Heart left ventricle (tissue), 16 donors: ENCODE data around the gene SLX4IP. TPM values are rescaled to one million over a fixed set of nuclear protein-coding genes. Genes with fewer than 3 reads are reported as not detected.

Experiments used
- ATAC-seq, 4 donors: fragments of 200-7000 bp; cut with Tn5 transposase; one replicate each; pipeline ENCODE4 v1.9.1; 2020 to 2022; ENCODE audit warnings: moderate library complexity in 4 of 4, mild to moderate bottlenecking in 3 of 4, moderate number of reproducible peaks in 1 of 4
- DNase-seq, 5 donors: peaks; one replicate each; pipeline ENCODE4 v3.0.0-alpha.2; 2020
- H3K27ac ChIP-seq, 12 donors: fragments of 200-600 bp; sonication (generic) in 4 of 12; one replicate each; pipeline versions ENCODE4 v1.5.0 to v1.8.0; 2016 to 2022; ENCODE audit warnings: mild to moderate bottlenecking in 2 of 12
- H3K27me3 ChIP-seq, 9 donors: fragments of 200-600 bp; sonication (generic) in 2 of 9; one replicate each; pipeline versions ENCODE4 v1.5.1 to v1.8.0; 2016 to 2022; ENCODE audit warnings: mild to moderate bottlenecking in 3 of 9
- H3K36me3 ChIP-seq, 9 donors: fragments of 200-600 bp; sonication (generic) in 2 of 9; one replicate each; pipeline versions ENCODE4 v1.5.0 to v1.8.0; 2018 to 2022; ENCODE audit warnings: mild to moderate bottlenecking in 2 of 9
- H3K4me1 ChIP-seq, 12 donors: fragments of 200-600 bp; sonication (generic) in 4 of 12; one replicate each; pipeline versions ENCODE4 v1.5.0 to v1.8.0; 2016 to 2022; ENCODE audit warnings: mild to moderate bottlenecking in 3 of 12
- H3K4me3 ChIP-seq, 12 donors: fragments of 200-600 bp; sonication (generic) in 4 of 12; one replicate each; pipeline versions ENCODE4 v1.5.0 to v1.8.0; 2017 to 2022; ENCODE audit warnings: mild to moderate bottlenecking in 9 of 12, moderate library complexity in 4 of 12
- H3K9me3 ChIP-seq, 12 donors: fragments of 200-600 bp; sonication (generic) in 4 of 12; one replicate each; pipeline versions ENCODE4 v1.5.0 to v1.8.0; 2016 to 2022; ENCODE audit warnings: mild to moderate bottlenecking in 1 of 12
- CTCF ChIP-seq, 12 donors: fragments of 200-600 bp; sonication (generic) in 4 of 12; IDR thresholded peaks; one replicate each; pipeline versions ENCODE4 v1.5.0 to v1.8.0; 2018 to 2022; ENCODE audit warnings: antibody characterized with exemption in 12 of 12, mild to moderate bottlenecking in 5 of 12
- POLR2A ChIP-seq, 2 donors: fragments of 450-650 bp; IDR thresholded peaks; one replicate each; pipeline ENCODE4 v1.6.1; 2017; ENCODE audit warnings: antibody characterized with exemption in 2 of 2, mild to moderate bottlenecking in 2 of 2, moderate library complexity in 2 of 2
- WGBS, 4 donors: extraction: QIAGEN DNeasy Blood & Tissue Kit in 2 of 4; methylation state at CpG; one replicate each; pipeline versions ENCODE4 v1.1.5 to v1.1.7; 2013 to 2018; 5-methylcytosine and 5-hydroxymethylcytosine counted together
- intact Hi-C, 10 donors: fragments of 100-400 bp; cut with DNase I; formaldehyde crosslinking; loops; one replicate each; pipeline versions ENCODE4 v1.11.1 to v1.14.2; 2022
- polyA plus RNA-seq, 2 donors: library from polyadenylated mRNA; stranded (reverse); fragments of 200-250 nt; gene quantifications; one replicate each; pipeline ENCODE4 v1.2.3, GENCODE V29; 2013
- total RNA-seq, 9 donors: library from RNA; depleted of rRNA in 2 of 9; stranded (reverse); fragments of >200 nt in 2 of 9; fragmentation: NEBNext Ultra II Directional in 3 of 9; extraction: Animal tissue kit (Norgen Biotek cat#: 25700) in 3 of 9; gene quantifications; one replicate each; pipeline versions ENCODE4 v1.1.0 to v1.2.4, GENCODE V29; 2016 to 2023
- donor health status: ischemic (EF 13 %, LVEDD 7.1; RV severe dilation, severe dysfunction).
- donor health status: healthy with polysubstance abuse.
- donor health status: DM: no; HTN: yes; CAD: no.
- donor health status: DM: no; HTN: no; CAD: no.
- donor health status: ischemic (EF 25% LVEDD 6.9; RV normal size, moderate dysfunction).
- donor health status: ischemic (EF 25% LVEDD 5.7; RV mildly dilated, moderate dysfunction).
- donor health status: healthy.
- donor health status: DM: yes; HTN: yes; CAD: no.
- donor health status: ischemic (EF 35%, LVEDD 5.7; RV mildly dilated, moderate dysfunction).
- donor health status: nonischemic (EF 11% LVEDD 7.7; RV severe dilation, severe dysfunction).
- donor health status: DM: yes; HTN: yes; CAD: no.
- donor health status: PGD.
- donor health status: ischemic (EF 29% LVEDD 5.4; RV normal size, mild dysfunction).
- donor health status: nonischemic (EF 23%, LVEDD 6.1; RV moderate dilation, normal function).

SLX4IP gene
- total and polyA plus RNA-seq, 11 donors = 1.1 to 4.3 (median 2.4) TPM

- no peak for DNase-seq
- no peak overlapping the region for H3K27ac ChIP-seq
- TF ChIP-seq CTCF (IDR thresholded peaks at IDR 0.05) (no peak), POLR2A (IDR thresholded peaks at IDR 0.05) (no peak)
- H3K9me3 ChIP-seq = no peaks in the 10 kb centered on the region
- intact Hi-C loops = no loop called here
- no peak overlapping the region for H3K4me3 ChIP-seq
- peaks cover 0 to 9% (median 5%) of the 10 kb centered on the region in 9 donors for H3K36me3 ChIP-seq
- 62 to 73% (median 66%) methylated on average over 13 of the region's 13 CpGs for WGBS, 4 donors
- peak in 1 of 4 donors; percentile 42 for ATAC-seq
- H3K4me1 ChIP-seq = peaks cover 7 to 70% (median 46%) of the 10 kb centered on the region in 12 donors
- no peaks in the 10 kb centered on the region for H3K27me3 ChIP-seq
These were observed 197.8 kb downstream of the SLX4IP start for GRCh38 chr20:10632721-10633509.

- no peak for TF ChIP-seq CTCF (IDR thresholded peaks at IDR 0.05)
- no peak for TF ChIP-seq POLR2A (IDR thresholded peaks at IDR 0.05)
- H3K4me1 ChIP-seq = peaks cover 7 to 74% (median 49%) of the 10 kb centered on the region in 12 donors
- intact Hi-C loops = no loop called here
- DNase-seq = no peak
- peak overlapping the region in 2 of 12 donors; percentile 6 to 58 for H3K27ac ChIP-seq
- no peak overlapping the region for H3K4me3 ChIP-seq
- H3K27me3 ChIP-seq = no peaks in the 10 kb centered on the region
- WGBS, 4 donors = 70 to 75% (median 71%) methylated on average over 5 of the region's 5 CpGs
- peaks cover 0 to 17% (median 6%) of the 10 kb centered on the region in 9 donors for H3K36me3 ChIP-seq
- no peak for ATAC-seq
- no peaks in the 10 kb centered on the region for H3K9me3 ChIP-seq
These were observed 198.6 kb downstream of the SLX4IP start for GRCh38 chr20:10633718-10634117.

- DNase-seq (no peak), ATAC-seq (no peak)
- 78 to 81% (median 80%) methylated on average over 5 of the region's 5 CpGs for WGBS, 4 donors
- H3K27me3 ChIP-seq = no peaks in the 10 kb centered on the region
- no peaks in the 10 kb centered on the region for H3K9me3 ChIP-seq
- H3K4me1 ChIP-seq = peaks cover 7 to 79% (median 50%) of the 10 kb centered on the region in 12 donors
- H3K27ac ChIP-seq = peak overlapping the region in 9 of 12 donors; percentile 17 to 81 (median 58)
- H3K4me3 ChIP-seq = no peak overlapping the region
- intact Hi-C loops = no loop called here
- H3K36me3 ChIP-seq = peaks cover 0 to 22% (median 11%) of the 10 kb centered on the region in 9 donors
- TF ChIP-seq POLR2A (IDR thresholded peaks at IDR 0.05) (no peak), CTCF (IDR thresholded peaks at IDR 0.05) (no peak)
These were observed 199.1 kb downstream of the SLX4IP start for GRCh38 chr20:10634211-10634610.

GRCh38 chr20:10634683-10635411 lies 199.7 kb downstream of the SLX4IP start:
- Histone ChIP-seq H3K4me3 (no peak overlapping the region), H3K4me1 (peaks cover 7 to 83% (median 52%) of the 10 kb centered on the region in 12 donors), H3K36me3 (peaks cover 0 to 28% (median 18%) of the 10 kb centered on the region in 9 donors), H3K27me3 (no peaks in the 10 kb centered on the region), H3K27ac (peak overlapping the region; percentile 17 to 81 (median 62)), H3K9me3 (no peaks in the 10 kb centered on the region)
- no peak for TF ChIP-seq POLR2A (IDR thresholded peaks at IDR 0.05)
- TF ChIP-seq CTCF (IDR thresholded peaks at IDR 0.05) = no peak
- DNase-seq (no peak), ATAC-seq (peak in 2 of 4 donors; percentile 41 to 53)
- intact Hi-C loops = loop anchor here in 2 of 10 donors (5.0 kb wide), 2 partner anchors 53 to 78 kb away; no protein-coding TSS in a partner anchor
- WGBS, 4 donors = 82 to 89% (median 86%) methylated on average over 11 of the region's 11 CpGs
